ENCODE measurements around the gene THOC1.
"Not testable (repeated sequence)": the region's sequence is repeated elsewhere in the genome, so short reads cannot be mapped to it uniquely, and the experiment has no call there.

The THOC1 gene, protein sequence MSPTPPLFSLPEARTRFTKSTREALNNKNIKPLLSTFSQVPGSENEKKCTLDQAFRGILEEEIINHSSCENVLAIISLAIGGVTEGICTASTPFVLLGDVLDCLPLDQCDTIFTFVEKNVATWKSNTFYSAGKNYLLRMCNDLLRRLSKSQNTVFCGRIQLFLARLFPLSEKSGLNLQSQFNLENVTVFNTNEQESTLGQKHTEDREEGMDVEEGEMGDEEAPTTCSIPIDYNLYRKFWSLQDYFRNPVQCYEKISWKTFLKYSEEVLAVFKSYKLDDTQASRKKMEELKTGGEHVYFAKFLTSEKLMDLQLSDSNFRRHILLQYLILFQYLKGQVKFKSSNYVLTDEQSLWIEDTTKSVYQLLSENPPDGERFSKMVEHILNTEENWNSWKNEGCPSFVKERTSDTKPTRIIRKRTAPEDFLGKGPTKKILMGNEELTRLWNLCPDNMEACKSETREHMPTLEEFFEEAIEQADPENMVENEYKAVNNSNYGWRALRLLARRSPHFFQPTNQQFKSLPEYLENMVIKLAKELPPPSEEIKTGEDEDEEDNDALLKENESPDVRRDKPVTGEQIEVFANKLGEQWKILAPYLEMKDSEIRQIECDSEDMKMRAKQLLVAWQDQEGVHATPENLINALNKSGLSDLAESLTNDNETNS
- 55.0 to 65.9 (median 57.9) reads per million in 3 donors for total RNA-seq

DNA sequence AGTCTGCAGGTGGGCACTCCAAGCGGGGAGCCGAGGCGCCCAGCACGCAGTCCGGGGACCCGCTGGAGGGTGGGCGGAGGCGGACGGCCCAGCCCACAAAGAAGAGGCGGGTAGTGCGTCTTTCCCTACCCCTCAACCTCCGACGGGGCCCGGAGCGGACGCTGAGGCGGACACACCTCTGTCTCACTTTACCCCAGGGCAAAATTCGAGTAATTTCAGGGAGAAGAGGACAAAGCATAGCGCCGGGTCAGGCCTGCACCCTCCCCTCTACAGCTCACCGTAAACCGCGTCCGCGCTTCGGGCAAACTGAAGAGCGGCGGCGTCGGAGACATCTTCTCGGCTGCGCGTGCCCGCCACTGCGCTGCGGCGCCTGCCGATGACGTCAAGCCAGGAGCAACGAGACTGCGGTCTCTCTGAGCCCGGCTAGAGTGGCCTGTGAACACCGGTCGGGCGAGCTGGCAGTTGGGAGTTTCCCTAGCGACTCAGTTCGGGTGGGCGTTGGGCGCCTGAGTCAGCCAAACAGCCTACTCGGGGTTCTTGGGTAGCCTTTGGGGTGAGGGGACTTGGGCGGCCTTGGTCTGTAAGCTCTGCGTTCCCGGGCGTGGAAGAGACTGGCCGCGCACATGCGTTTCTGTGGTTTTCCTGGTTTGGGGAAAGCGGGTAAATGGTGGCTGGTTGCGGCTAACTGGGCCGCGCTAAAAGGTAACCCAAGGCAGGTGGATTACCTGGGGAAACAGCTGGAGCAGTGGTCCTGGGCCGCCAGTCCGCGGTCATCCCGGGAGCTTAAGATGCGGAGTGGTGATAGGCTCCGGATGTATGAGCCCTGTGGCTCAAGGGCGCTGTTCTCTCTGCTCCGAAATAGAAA, at the start of gene THOC1:
THOC1 (minus strand) TSS at position 360 of the 865 bp plus-strand sequence; CDS start at position 332, 28 bp downstream.
- peaks cover 7% of the 10 kb centered on the region for H3K36me3 ChIP-seq (ENCODE audit: control insufficient read depth, insufficient read depth, low read length)
- peak within 1 kb of the TSS; percentile 93 for H3K27ac ChIP-seq (ENCODE audit: insufficient read depth, low read length, poor library complexity, severe bottlenecking)
- no peaks in the 10 kb centered on the region for H3K27me3 ChIP-seq (replicated peaks; ENCODE audit: control insufficient read depth, insufficient read depth, low read length, poor library complexity, severe bottlenecking)
- H3K4me3 ChIP-seq (ENCODE audit: insufficient read depth, low read depth, low read length, poor library complexity, severe bottlenecking): peak within 1 kb of the TSS; percentile 83
- peak; percentile 88 for DNase-seq
- H3K4me1 ChIP-seq (ENCODE audit: control insufficient read depth, insufficient read depth, low read length, poor library complexity, severe bottlenecking): no peaks in the 10 kb centered on the region
- no peaks in the 10 kb centered on the region for H3K9me3 ChIP-seq (ENCODE audit: control insufficient read depth, low read length)

DNA sequence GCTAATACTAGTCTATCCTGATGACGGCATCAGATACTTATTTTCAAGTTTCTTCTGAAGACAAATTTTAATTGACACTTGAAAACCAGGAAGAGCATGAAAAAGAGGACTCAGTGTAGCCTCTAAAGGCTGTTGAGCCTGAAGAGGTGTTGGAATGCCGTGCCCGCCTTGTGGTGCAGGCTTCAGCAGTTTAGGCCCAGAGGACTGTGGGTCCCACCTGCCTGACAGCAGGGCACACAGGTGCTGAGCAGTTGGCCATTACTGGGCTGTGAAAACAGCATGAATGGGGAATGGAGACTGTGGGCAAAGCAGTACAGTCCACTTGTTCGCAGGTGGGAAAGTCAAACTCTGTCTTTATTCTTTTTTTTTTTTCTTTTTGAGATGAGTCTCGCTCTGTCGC, 49.8 kb upstream of the THOC1 start:
- Histone ChIP-seq H3K27ac (ENCODE audit: insufficient read depth, low read length, poor library complexity, severe bottlenecking) (no peak overlapping the region), H3K27me3 (replicated peaks; ENCODE audit: control insufficient read depth, insufficient read depth, low read length, poor library complexity, severe bottlenecking) (no peaks in the 10 kb centered on the region), H3K36me3 (ENCODE audit: control insufficient read depth, insufficient read depth, low read length) (no peaks in the 10 kb centered on the region), H3K9me3 (ENCODE audit: control insufficient read depth, low read length) (no peaks in the 10 kb centered on the region), H3K4me1 (ENCODE audit: control insufficient read depth, insufficient read depth, low read length, poor library complexity, severe bottlenecking) (no peaks in the 10 kb centered on the region), H3K4me3 (ENCODE audit: insufficient read depth, low read depth, low read length, poor library complexity, severe bottlenecking) (no peak overlapping the region)
- DNase-seq: no peak

DNA sequence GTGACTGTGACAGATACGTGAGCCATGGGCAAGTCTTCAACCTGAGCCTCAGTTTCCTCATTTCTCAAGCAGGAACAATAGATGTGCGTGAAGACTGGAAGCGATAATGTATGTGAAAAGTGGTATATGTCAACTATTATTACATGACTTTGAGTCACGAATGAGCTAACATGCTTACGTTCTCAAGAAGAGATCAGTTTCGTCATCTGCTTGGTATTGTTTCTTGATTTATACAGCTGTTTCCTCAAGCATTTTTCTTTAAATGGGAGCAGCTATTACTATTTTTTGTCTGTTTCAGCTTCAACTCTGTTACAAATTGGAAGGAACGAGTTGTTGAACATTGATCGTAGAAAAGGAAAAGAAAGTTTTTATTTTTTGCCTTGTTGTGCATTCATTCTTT, 48.5 kb upstream of the THOC1 start:
- DNase-seq: no peak
- no peaks in the 10 kb centered on the region for H3K9me3 ChIP-seq (ENCODE audit: control insufficient read depth, low read length)

DNA sequence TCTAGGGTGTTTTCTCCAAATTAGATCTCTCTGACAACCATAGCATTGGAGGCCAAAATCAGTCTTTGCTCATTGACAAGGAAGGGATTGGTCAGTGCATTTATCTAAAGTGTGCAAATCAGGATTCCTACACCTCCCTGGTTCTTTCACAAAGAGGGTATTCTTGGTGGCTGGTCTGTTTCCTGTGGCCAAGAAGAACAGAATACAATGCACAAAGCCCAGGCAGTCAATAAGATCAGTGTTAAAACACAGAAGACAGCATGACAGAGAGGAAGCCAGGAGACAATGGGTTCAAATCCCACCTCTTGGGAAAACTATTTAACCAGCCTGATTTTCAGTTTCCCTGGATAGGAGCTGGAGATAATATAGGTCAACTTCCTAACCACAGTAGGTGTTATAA, 46.1 kb upstream of the THOC1 start:
- Histone ChIP-seq H3K4me1 (ENCODE audit: control insufficient read depth, insufficient read depth, low read length, poor library complexity, severe bottlenecking) (no peaks in the 10 kb centered on the region), H3K4me3 (ENCODE audit: insufficient read depth, low read depth, low read length, poor library complexity, severe bottlenecking) (no peak overlapping the region), H3K27me3 (replicated peaks; ENCODE audit: control insufficient read depth, insufficient read depth, low read length, poor library complexity, severe bottlenecking) (no peaks in the 10 kb centered on the region), H3K9me3 (ENCODE audit: control insufficient read depth, low read length) (no peaks in the 10 kb centered on the region), H3K27ac (ENCODE audit: insufficient read depth, low read length, poor library complexity, severe bottlenecking) (no peak overlapping the region), H3K36me3 (ENCODE audit: control insufficient read depth, insufficient read depth, low read length) (no peaks in the 10 kb centered on the region)
- no peak for DNase-seq

More for the DNA sequence above, 48.5 kb upstream of the THOC1 start:
- H3K27me3 ChIP-seq (replicated peaks; ENCODE audit: control insufficient read depth, insufficient read depth, low read length, poor library complexity, severe bottlenecking): no peaks in the 10 kb centered on the region
- no peak overlapping the region for H3K27ac ChIP-seq (ENCODE audit: insufficient read depth, low read length, poor library complexity, severe bottlenecking)
- H3K36me3 ChIP-seq (ENCODE audit: control insufficient read depth, insufficient read depth, low read length): no peaks in the 10 kb centered on the region
- no peak overlapping the region for H3K4me3 ChIP-seq (ENCODE audit: insufficient read depth, low read depth, low read length, poor library complexity, severe bottlenecking)
- H3K4me1 ChIP-seq (ENCODE audit: control insufficient read depth, insufficient read depth, low read length, poor library complexity, severe bottlenecking): no peaks in the 10 kb centered on the region

DNA sequence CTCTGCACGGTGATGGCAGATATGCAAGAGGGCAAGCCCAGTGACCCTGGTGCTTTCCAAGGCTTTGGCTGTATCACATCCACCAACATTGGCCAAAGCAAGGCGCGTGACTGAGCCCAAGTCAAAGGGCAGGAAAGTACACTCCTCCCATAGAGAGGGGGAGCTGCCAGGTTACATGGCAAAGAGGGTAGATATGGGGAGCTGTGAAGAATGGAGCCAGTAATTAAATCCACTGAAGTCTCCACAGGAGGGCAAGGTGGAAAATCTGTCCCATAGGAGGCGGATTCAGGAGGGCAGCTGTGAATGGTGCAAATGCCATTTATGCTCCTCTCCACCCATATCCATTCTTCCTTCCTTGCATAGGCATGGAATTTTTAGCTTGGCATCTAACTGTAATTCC, 44.6 kb upstream of the THOC1 start:
- no peaks in the 10 kb centered on the region for H3K36me3 ChIP-seq (ENCODE audit: control insufficient read depth, insufficient read depth, low read length)
- no peak overlapping the region for H3K4me3 ChIP-seq (ENCODE audit: insufficient read depth, low read depth, low read length, poor library complexity, severe bottlenecking)
- no peak for DNase-seq
- H3K9me3 ChIP-seq (ENCODE audit: control insufficient read depth, low read length): no peaks in the 10 kb centered on the region
- H3K27me3 ChIP-seq (replicated peaks; ENCODE audit: control insufficient read depth, insufficient read depth, low read length, poor library complexity, severe bottlenecking): no peaks in the 10 kb centered on the region
- no peak overlapping the region for H3K27ac ChIP-seq (ENCODE audit: insufficient read depth, low read length, poor library complexity, severe bottlenecking)
- no peaks in the 10 kb centered on the region for H3K4me1 ChIP-seq (ENCODE audit: control insufficient read depth, insufficient read depth, low read length, poor library complexity, severe bottlenecking)

DNA sequence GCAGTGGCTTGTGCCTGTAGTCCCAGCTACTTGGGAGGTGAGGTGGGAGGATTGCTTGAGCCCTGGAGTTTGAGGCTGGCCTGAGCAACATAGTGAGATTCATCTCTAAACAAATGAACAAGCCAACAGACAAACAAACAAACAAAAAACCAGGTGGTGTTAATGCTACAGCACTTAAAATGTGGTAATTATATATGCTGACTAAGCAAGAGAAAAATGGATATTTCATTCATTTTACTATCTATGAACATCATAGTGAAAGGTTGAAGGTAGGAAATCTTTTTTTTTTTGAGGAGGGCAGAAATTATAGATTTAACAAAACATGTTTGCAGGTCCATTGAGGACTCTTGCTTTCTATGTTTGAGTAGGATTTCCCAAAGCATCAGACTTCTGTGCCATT, 42.2 kb upstream of the THOC1 start:
- no peaks in the 10 kb centered on the region for H3K9me3 ChIP-seq (ENCODE audit: control insufficient read depth, low read length)
- no peaks in the 10 kb centered on the region for H3K4me1 ChIP-seq (ENCODE audit: control insufficient read depth, insufficient read depth, low read length, poor library complexity, severe bottlenecking)
- H3K27me3 ChIP-seq (replicated peaks; ENCODE audit: control insufficient read depth, insufficient read depth, low read length, poor library complexity, severe bottlenecking): no peaks in the 10 kb centered on the region
- H3K27ac ChIP-seq (ENCODE audit: insufficient read depth, low read length, poor library complexity, severe bottlenecking): no peak overlapping the region
- H3K4me3 ChIP-seq (ENCODE audit: insufficient read depth, low read depth, low read length, poor library complexity, severe bottlenecking): no peak overlapping the region
- no peak for DNase-seq
- no peaks in the 10 kb centered on the region for H3K36me3 ChIP-seq (ENCODE audit: control insufficient read depth, insufficient read depth, low read length)

DNA sequence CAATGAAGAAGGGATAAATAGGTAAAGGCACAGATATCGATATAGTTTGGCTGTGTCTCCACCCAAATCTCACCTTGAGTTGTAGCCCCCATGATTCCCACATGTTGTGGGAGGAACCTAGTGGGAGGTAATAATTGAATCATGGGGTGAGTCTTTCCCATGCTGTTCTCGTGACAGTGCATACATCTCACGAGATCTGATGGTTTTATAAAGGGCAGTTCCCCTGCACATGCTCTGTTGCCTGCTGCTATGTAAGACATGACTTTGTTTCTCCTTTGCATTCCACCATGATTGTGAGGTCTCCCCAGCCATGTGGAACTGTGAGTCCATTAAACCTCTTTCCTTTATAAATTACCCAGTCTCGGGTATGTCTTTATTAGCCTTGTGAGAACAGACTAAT, 40.2 kb upstream of the THOC1 start:
- H3K36me3 ChIP-seq (ENCODE audit: control insufficient read depth, insufficient read depth, low read length); H3K4me3 ChIP-seq (ENCODE audit: insufficient read depth, low read depth, low read length, poor library complexity, severe bottlenecking); H3K4me1 ChIP-seq (ENCODE audit: control insufficient read depth, insufficient read depth, low read length, poor library complexity, severe bottlenecking); H3K27me3 ChIP-seq (replicated peaks; ENCODE audit: control insufficient read depth, insufficient read depth, low read length, poor library complexity, severe bottlenecking); H3K9me3 ChIP-seq (ENCODE audit: control insufficient read depth, low read length); H3K27ac ChIP-seq (ENCODE audit: insufficient read depth, low read length, poor library complexity, severe bottlenecking); DNase-seq: not testable (repeated sequence)

DNA sequence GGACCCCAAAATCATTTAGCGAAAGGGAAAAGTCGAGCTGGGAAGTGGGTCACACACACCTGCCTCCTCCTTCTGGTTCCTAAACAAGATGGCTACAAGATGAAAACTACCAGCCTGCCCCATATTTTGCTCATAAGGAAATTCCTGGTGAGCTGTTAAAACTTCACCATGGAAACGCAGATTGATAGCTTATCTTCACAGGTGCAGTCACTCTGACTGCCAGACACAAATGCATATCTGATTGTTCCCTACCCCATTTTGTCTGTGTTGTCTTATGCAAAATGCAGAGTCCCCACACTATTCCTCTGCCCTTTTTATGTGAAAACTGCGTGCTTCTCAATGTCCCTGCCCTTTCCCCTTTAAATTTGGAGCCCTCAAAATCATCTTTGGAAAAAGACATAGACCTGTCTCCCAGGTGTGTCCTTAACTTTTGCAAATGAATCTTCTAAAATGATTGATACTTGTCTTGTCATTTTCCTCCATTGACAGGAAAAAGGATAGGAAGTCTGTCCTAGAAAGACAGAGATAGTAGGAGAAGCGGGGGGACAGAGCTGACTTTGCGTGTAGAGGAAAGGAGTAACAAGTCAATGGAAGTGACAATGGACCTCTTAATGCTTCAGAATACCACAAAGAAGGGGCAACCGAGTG, 38.9 kb upstream of the THOC1 start:
- no peaks in the 10 kb centered on the region for H3K9me3 ChIP-seq (ENCODE audit: control insufficient read depth, low read length)
- no peaks in the 10 kb centered on the region for H3K36me3 ChIP-seq (ENCODE audit: control insufficient read depth, insufficient read depth, low read length)
- DNase-seq: no peak
- H3K4me3 ChIP-seq (ENCODE audit: insufficient read depth, low read depth, low read length, poor library complexity, severe bottlenecking): no peak overlapping the region
- H3K27ac ChIP-seq (ENCODE audit: insufficient read depth, low read length, poor library complexity, severe bottlenecking): no peak overlapping the region
- H3K27me3 ChIP-seq (replicated peaks; ENCODE audit: control insufficient read depth, insufficient read depth, low read length, poor library complexity, severe bottlenecking): no peaks in the 10 kb centered on the region
- H3K4me1 ChIP-seq (ENCODE audit: control insufficient read depth, insufficient read depth, low read length, poor library complexity, severe bottlenecking): no peaks in the 10 kb centered on the region

DNA sequence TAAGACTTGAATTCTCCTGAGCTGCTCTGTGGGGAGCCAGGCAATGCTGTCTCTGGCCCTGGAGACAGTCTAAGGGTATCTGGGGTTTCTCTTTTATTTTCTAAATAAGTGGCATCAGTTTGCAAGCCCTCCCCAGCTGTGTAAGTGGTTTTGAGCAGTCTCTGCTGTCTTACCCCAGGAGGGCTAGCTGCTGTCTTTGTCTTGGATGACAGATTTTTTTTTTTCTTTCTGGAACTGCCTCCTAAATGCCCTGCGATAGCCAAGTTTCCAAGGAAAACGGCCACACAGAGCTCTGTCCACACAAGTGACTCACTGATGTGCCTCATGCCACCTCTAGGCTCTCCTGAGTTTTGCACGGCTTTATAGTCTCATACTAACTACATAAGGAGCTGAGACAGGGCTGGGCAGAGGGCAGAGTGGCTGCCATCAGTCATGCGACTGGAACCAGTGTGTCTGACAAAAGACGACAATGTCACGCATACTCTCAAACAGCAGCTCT, 37.2 kb upstream of the THOC1 start:
- H3K36me3 ChIP-seq (ENCODE audit: control insufficient read depth, insufficient read depth, low read length): no peaks in the 10 kb centered on the region
- no peak overlapping the region for H3K27ac ChIP-seq (ENCODE audit: insufficient read depth, low read length, poor library complexity, severe bottlenecking)
- H3K27me3 ChIP-seq (replicated peaks; ENCODE audit: control insufficient read depth, insufficient read depth, low read length, poor library complexity, severe bottlenecking): no peaks in the 10 kb centered on the region
- H3K9me3 ChIP-seq (ENCODE audit: control insufficient read depth, low read length): no peaks in the 10 kb centered on the region
- no peaks in the 10 kb centered on the region for H3K4me1 ChIP-seq (ENCODE audit: control insufficient read depth, insufficient read depth, low read length, poor library complexity, severe bottlenecking)
- no peak for DNase-seq
- H3K4me3 ChIP-seq (ENCODE audit: insufficient read depth, low read depth, low read length, poor library complexity, severe bottlenecking): no peak overlapping the region

Data from effector memory CD4-positive, alpha-beta T cell (primary cell).